Stimulated activated effector memory CD8-positive, alpha-beta T cell treated with anti-CD3 and anti-CD28 coated beads, Interleukin-12 subunit alpha, Interleukin-12 subunit beta, amount 100 ng/mL, for 72 hours (primary cell): ENCODE data around the gene ZNF764.
"Not testable (repeated sequence)": the region's sequence is repeated elsewhere in the genome, so short reads cannot be mapped to it uniquely, and the experiment has no call there.

Experiments used
- ATAC-seq: fragments of 150-1000 bp; cut with Tn5 transposase; 2 replicates; pipeline ENCODE4 v1.10.0; 2021
- DNase-seq, 2 donors: peaks; one replicate each; pipeline ENCODE4 v3.0.0; 2021 to 2022; ENCODE audit warnings: low spot score in 2 of 2
- H3K27ac Mint-ChIP-seq: one replicate; pipeline ENCODE4 v1.8.0; 2022; ENCODE audit warnings: mild to moderate bottlenecking, mixed read lengths
- H3K36me3 Mint-ChIP-seq: one replicate; pipeline ENCODE4 v1.8.0; 2022; ENCODE audit warnings: mild to moderate bottlenecking, mixed read lengths
- H3K4me1 Mint-ChIP-seq: one replicate; pipeline ENCODE4 v1.8.0; 2022; ENCODE audit warnings: mixed read lengths
- H3K4me3 Mint-ChIP-seq: one replicate; pipeline ENCODE4 v1.8.0; 2022; ENCODE audit warnings: mild to moderate bottlenecking, mixed read lengths
- H3K9me3 Mint-ChIP-seq: one replicate; pipeline ENCODE4 v1.8.0; 2022; ENCODE audit warnings: mixed read lengths

Gene ZNF764

GRCh38 chr16:30527635-30528178 is 30.5 kb downstream of the ZNF764 start:
- Mint-ChIP-seq H3K9me3 (no peaks in the 10 kb centered on the region), H3K4me1 (peaks cover 32% of the 10 kb centered on the region), H3K36me3 (peaks cover 40% of the 10 kb centered on the region), H3K27ac (peak overlapping the region; percentile 93), H3K4me3 (peak overlapping the region; percentile 77)
- ATAC-seq (no peak), DNase-seq (no peak)

GRCh38 chr16:30526823-30527634 is 31.1 kb downstream of the ZNF764 start:
- H3K9me3 Mint-ChIP-seq = no peaks in the 10 kb centered on the region
- H3K4me1 Mint-ChIP-seq = peaks cover 38% of the 10 kb centered on the region
- DNase-seq (peak; percentile 87 to 97), ATAC-seq (peak; percentile 89)
- H3K4me3 Mint-ChIP-seq = peak overlapping the region; percentile 77
- H3K27ac Mint-ChIP-seq = peak overlapping the region; percentile 93
- H3K36me3 Mint-ChIP-seq = peaks cover 45% of the 10 kb centered on the region

GRCh38 chr16:30526137-30526822 is 31.9 kb downstream of the ZNF764 start, which contains the start of gene ZNF768:
Gene ZNF768 (minus strand): TSS chr16:30526566. CDS start chr16:30526413, 153 bp downstream.
- Mint-ChIP-seq H3K36me3 (peaks cover 45% of the 10 kb centered on the region), H3K4me1 (peaks cover 40% of the 10 kb centered on the region), H3K4me3 (peak within 1 kb of the TSS; percentile 77), H3K9me3 (no peaks in the 10 kb centered on the region), H3K27ac (peak within 1 kb of the TSS; percentile 93)
- ATAC-seq (peak; percentile 44), DNase-seq (peak; percentile 42 to 76)

GRCh38 chr16:30525844-30526136 is 32.4 kb downstream of the ZNF764 start:
- H3K4me1 Mint-ChIP-seq = peaks cover 40% of the 10 kb centered on the region
- H3K4me3 Mint-ChIP-seq = peak overlapping the region; percentile 77
- DNase-seq (no peak), ATAC-seq (no peak)
- H3K36me3 Mint-ChIP-seq = peaks cover 45% of the 10 kb centered on the region
- H3K9me3 Mint-ChIP-seq = no peaks in the 10 kb centered on the region
- H3K27ac Mint-ChIP-seq = peak overlapping the region; percentile 67

GRCh38 chr16:30524575-30525568 is 33.3 kb downstream of the ZNF764 start:
- Mint-ChIP-seq H3K4me3 (peak overlapping the region; percentile 50), H3K4me1 (peaks cover 47% of the 10 kb centered on the region), H3K9me3 (no peaks in the 10 kb centered on the region), H3K36me3 (peaks cover 50% of the 10 kb centered on the region), H3K27ac (peak overlapping the region; percentile 39)
- no peak for DNase-seq
- no peak for ATAC-seq

GRCh38 chr16:30523768-30524574 is 34.2 kb downstream of the ZNF764 start:
- DNase-seq = no peak
- ATAC-seq = no peak
- H3K9me3 Mint-ChIP-seq = no peaks in the 10 kb centered on the region
- H3K27ac Mint-ChIP-seq = peak overlapping the region; percentile 39
- peaks cover 56% of the 10 kb centered on the region for H3K4me1 Mint-ChIP-seq
- H3K4me3 Mint-ChIP-seq = peak overlapping the region; percentile 50
- H3K36me3 Mint-ChIP-seq = peaks cover 60% of the 10 kb centered on the region

- ATAC-seq, H3K9me3 Mint-ChIP-seq, DNase-seq, H3K4me3 Mint-ChIP-seq: not testable (repeated sequence)
- peaks cover 54% of the 10 kb centered on the region for H3K4me1 Mint-ChIP-seq
- H3K36me3 Mint-ChIP-seq = peaks cover 70% of the 10 kb centered on the region
- H3K27ac Mint-ChIP-seq = peak overlapping the region; percentile 39
Observed at GRCh38 chr16:30522702-30523463, 35.3 kb downstream of the ZNF764 start.

GRCh38 chr16:30521873-30522641 is 36.1 kb downstream of the ZNF764 start:
- H3K4me3 Mint-ChIP-seq = no peak overlapping the region
- ATAC-seq = no peak

GRCh38 chr16:30521476-30521872 is 36.7 kb downstream of the ZNF764 start:
- ATAC-seq = no peak
- no peaks in the 10 kb centered on the region for H3K9me3 Mint-ChIP-seq
- peaks cover 49% of the 10 kb centered on the region for H3K4me1 Mint-ChIP-seq
- no peak for DNase-seq
- peaks cover 84% of the 10 kb centered on the region for H3K36me3 Mint-ChIP-seq
- H3K27ac Mint-ChIP-seq = peak overlapping the region; percentile 39
- H3K4me3 Mint-ChIP-seq = no peak overlapping the region

More at GRCh38 chr16:30521873-30522641, 36.1 kb downstream of the ZNF764 start:
- Mint-ChIP-seq H3K36me3 (peaks cover 79% of the 10 kb centered on the region), H3K4me1 (peaks cover 46% of the 10 kb centered on the region), H3K27ac (peak overlapping the region; percentile 39), H3K9me3 (no peaks in the 10 kb centered on the region)
- no peak for DNase-seq

GRCh38 chr16:30519120-30520049 is 38.8 kb downstream of the ZNF764 start:
- Mint-ChIP-seq H3K36me3 (peaks cover 99% of the 10 kb centered on the region), H3K9me3 (no peaks in the 10 kb centered on the region), H3K4me3 (no peak overlapping the region), H3K4me1 (peaks cover 47% of the 10 kb centered on the region), H3K27ac (peak overlapping the region; percentile 91)
- no peak for DNase-seq
- ATAC-seq = no peak

GRCh38 chr16:30518552-30518951 is 39.6 kb downstream of the ZNF764 start:
- Mint-ChIP-seq H3K9me3 (no peaks in the 10 kb centered on the region), H3K27ac (peak overlapping the region; percentile 91), H3K4me3 (no peak overlapping the region), H3K36me3 (peaks cover 100% of the 10 kb centered on the region), H3K4me1 (peaks cover 42% of the 10 kb centered on the region)
- ATAC-seq (no peak), DNase-seq (no peak)

GRCh38 chr16:30515275-30515674 is 42.9 kb downstream of the ZNF764 start:
- DNase-seq (no peak), ATAC-seq (no peak)
- Mint-ChIP-seq H3K4me3 (no peak overlapping the region), H3K27ac (peak overlapping the region; percentile 85), H3K36me3 (peaks cover 100% of the 10 kb centered on the region), H3K9me3 (no peaks in the 10 kb centered on the region), H3K4me1 (peaks cover 39% of the 10 kb centered on the region)
